LNCAP (cell line): Measurements from ENCODE around the gene TMEM95.

Experiments
- CTCF ChIP-seq: fragments of 450-650 bp; IDR thresholded peaks from 2 replicates; pipeline ENCODE4 v1.5.1; 2017; ENCODE audit warnings: mild to moderate bottlenecking

TMEM95 gene

GRCh38 chr17:7312432-7313087 is 42.4 kb upstream of the TMEM95 start:
- TF ChIP-seq CTCF = no peak

GRCh38 chr17:7313088-7313889 is 41.7 kb upstream of the TMEM95 start:
- TF ChIP-seq CTCF = no peak

DNA sequence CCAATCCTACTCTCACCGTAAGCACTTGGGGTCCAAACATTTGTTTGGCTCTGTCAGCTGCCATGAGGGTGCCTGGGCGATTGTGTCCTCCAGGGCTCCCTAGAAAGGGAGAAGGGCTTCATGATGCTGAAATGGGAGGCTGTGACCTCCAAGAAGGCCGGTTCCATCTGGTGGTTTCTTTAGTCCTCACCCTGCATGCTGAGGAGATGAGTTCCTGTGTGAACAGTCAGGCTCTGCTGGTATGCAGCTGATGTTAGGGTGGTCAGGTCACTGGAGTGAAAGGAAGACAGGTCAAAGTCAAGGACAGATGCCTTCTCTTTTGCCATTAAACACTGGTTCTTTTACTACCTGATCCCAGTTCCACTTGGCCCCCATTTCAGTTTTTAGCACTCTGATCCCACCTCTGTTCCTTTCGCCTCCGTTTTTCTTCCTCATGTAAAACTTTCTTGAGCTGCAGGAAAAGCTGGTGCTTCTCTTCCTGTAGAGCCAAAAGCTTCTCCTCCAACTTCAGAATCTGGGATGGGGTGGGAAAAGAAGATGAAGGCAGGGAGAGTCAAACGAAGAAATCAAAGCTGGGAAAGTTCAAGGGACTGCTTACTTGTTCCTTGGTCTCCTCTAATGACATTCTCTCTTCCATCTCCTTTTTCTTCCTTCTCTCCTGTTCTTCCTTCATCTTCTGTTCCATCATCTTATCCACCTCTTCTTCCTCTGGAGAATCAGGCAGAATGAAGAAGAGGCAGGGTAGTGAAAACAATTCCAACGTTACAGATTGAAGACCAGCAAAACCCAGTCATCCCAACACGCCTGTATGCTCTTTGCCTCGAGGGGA is 40.9 kb upstream of the TMEM95 start:
- TF ChIP-seq CTCF = no peak

- no peak for TF ChIP-seq CTCF
These were observed 40.0 kb upstream of the TMEM95 start, which contains the start of gene GPS2 for GRCh38 chr17:7314719-7315569. Gene GPS2, minus strand, starts transcription at chr17:7315360. Its CDS starts 308 bp downstream, at chr17:7315052.

- no peak for TF ChIP-seq CTCF
These were observed 39.3 kb upstream of the TMEM95 start for GRCh38 chr17:7315570-7316235.

DNA sequence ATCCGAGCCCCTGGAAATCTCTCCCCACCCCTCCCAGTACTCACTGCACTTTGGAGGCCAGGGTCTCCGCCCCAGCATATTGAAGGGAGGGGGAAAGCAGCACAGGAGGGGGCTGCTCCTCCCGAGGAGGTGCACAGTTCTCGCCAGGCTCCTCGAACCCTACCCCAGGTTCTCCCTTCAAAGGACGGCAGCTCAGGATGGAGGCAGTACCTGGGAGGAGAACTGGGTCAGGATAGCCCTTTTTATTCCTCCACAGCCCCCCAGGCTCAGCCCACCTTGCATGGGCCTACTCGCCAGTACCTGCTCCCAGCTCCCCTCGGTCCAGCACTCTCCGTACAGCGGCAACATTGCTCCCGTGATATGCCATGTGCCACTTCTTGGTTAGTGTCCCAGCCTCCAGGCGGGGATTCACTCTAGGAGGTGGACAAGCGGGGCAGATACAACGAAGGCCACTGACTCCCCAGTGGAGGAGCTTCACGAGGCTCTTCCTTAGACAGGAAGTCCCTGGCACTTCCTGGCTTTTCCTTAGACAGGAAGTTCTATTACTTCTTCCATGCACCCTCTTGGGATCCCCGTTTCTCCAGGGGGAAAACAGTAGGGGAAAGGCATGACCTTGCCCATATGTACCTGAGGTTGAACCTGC is 37.7 kb upstream of the TMEM95 start:
- no peak for TF ChIP-seq CTCF
